ENCODE results near the gene FAM98A. TPM values are rescaled to one million over a fixed set of nuclear protein-coding genes. Genes with fewer than 3 reads are reported as not detected.
A peak's percentile ranks its signal among the peaks of the same experiment; 100 is the strongest.

FAM98A gene
- polyA plus RNA-seq, 1 donor from 2014 or later: 14.5 TPM

- Histone ChIP-seq H3K9ac (ENCODE audit: low read length) (no peak overlapping the region), H3K9me2 (ENCODE audit: insufficient read depth, low read length) (no peaks in the 10 kb centered on the region), H3K9me3 (ENCODE audit: low read length) (no peaks in the 10 kb centered on the region), H3K79me2 (replicated peaks; ENCODE audit: insufficient read depth, low read length) (no peaks in the 10 kb centered on the region), H3F3A (ENCODE audit: insufficient read depth, low read length, poor library complexity, severe bottlenecking) (no peaks in the 10 kb centered on the region), H3K36me3 (ENCODE audit: insufficient read depth, low read length) (no peaks in the 10 kb centered on the region), H3K27me3 (ENCODE audit: insufficient read depth, low read depth, low read length) (no peaks in the 10 kb centered on the region), H3K4me2 (ENCODE audit: low read length) (no peak overlapping the region), H3K27ac (ENCODE audit: low read length) (no peak overlapping the region), H2AFZ (ENCODE audit: low read depth, low read length) (no peak overlapping the region), H3K4me3 (ENCODE audit: low read length) (no peak overlapping the region), H4K20me1 (ENCODE audit: insufficient read depth) (no peaks in the 10 kb centered on the region)
- no peak for TF ChIP-seq POLR2AphosphoS5 (IDR thresholded peaks at IDR 0.05)
- no peak for TF ChIP-seq RAD21 (conservative IDR thresholded peaks at IDR 0.05)
- no peak for TF ChIP-seq EZH2 (IDR thresholded peaks at IDR 0.05; ENCODE audit: borderline replicate concordance, insufficient read depth, low read length, poor library complexity, severe bottlenecking)
- no peak for TF ChIP-seq SMC3 (conservative IDR thresholded peaks at IDR 0.05; ENCODE audit: poor library complexity)
- TF ChIP-seq, protein P1, sequence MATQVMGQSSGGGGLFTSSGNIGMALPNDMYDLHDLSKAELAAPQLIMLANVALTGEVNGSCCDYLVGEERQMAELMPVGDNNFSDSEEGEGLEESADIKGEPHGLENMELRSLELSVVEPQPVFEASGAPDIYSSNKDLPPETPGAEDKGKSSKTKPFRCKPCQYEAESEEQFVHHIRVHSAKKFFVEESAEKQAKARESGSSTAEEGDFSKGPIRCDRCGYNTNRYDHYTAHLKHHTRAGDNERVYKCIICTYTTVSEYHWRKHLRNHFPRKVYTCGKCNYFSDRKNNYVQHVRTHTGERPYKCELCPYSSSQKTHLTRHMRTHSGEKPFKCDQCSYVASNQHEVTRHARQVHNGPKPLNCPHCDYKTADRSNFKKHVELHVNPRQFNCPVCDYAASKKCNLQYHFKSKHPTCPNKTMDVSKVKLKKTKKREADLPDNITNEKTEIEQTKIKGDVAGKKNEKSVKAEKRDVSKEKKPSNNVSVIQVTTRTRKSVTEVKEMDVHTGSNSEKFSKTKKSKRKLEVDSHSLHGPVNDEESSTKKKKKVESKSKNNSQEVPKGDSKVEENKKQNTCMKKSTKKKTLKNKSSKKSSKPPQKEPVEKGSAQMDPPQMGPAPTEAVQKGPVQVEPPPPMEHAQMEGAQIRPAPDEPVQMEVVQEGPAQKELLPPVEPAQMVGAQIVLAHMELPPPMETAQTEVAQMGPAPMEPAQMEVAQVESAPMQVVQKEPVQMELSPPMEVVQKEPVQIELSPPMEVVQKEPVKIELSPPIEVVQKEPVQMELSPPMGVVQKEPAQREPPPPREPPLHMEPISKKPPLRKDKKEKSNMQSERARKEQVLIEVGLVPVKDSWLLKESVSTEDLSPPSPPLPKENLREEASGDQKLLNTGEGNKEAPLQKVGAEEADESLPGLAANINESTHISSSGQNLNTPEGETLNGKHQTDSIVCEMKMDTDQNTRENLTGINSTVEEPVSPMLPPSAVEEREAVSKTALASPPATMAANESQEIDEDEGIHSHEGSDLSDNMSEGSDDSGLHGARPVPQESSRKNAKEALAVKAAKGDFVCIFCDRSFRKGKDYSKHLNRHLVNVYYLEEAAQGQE (IDR thresholded peaks at IDR 0.05; ENCODE audit: borderline replicate concordance): no peak
- no peak for TF ChIP-seq EP300 (conservative IDR thresholded peaks at IDR 0.05; ENCODE audit: poor library complexity, severe bottlenecking)
- TF ChIP-seq TAF1 (IDR thresholded peaks at IDR 0.05; ENCODE audit: low read depth): no peak
- no peak for TF ChIP-seq CTCF (IDR thresholded peaks at IDR 0.05; ENCODE audit: poor library complexity, severe bottlenecking)
- TF ChIP-seq MXI1 (conservative IDR thresholded peaks at IDR 0.05; ENCODE audit: poor library complexity, severe bottlenecking): no peak
Measured at GRCh38 chr2:33634261-33634910, 35.3 kb upstream of the FAM98A start.

DNA sequence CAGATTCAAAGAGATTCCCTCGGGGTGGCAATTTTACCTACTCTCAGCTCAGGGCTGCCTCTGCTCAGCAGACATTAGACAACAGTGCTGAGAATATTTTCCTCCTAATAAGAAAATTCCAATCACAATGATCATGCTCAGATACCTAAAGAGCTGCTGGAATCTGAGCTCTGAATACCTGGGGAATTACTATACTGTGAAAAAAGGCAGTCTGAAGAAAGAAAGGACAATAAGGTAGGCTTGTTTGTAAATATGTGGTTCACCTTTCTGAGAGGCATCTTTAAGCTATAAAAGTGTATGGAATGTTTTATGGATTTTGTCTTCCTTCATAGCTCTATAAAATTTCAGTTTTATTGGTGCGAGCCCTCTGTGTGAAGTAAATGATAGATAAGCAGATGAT lies 34.2 kb upstream of the FAM98A start:
- H3K4me2 ChIP-seq (ENCODE audit: low read length): no peak overlapping the region
- H3F3A ChIP-seq (ENCODE audit: insufficient read depth, low read length, poor library complexity, severe bottlenecking): no peaks in the 10 kb centered on the region
- H3K27ac ChIP-seq (ENCODE audit: low read length): peak overlapping the region; percentile 13
- H3K9me3 ChIP-seq (ENCODE audit: low read length): no peaks in the 10 kb centered on the region
- no peaks in the 10 kb centered on the region for H3K36me3 ChIP-seq (ENCODE audit: insufficient read depth, low read length)
- no peak overlapping the region for H3K4me3 ChIP-seq (ENCODE audit: low read length)
- H3K79me2 ChIP-seq (replicated peaks; ENCODE audit: insufficient read depth, low read length): no peaks in the 10 kb centered on the region
- H2AFZ ChIP-seq (ENCODE audit: low read depth, low read length): no peak overlapping the region
- no peak overlapping the region for H3K9ac ChIP-seq (ENCODE audit: low read length)
- no peaks in the 10 kb centered on the region for H3K9me2 ChIP-seq (ENCODE audit: insufficient read depth, low read length)
- no peak for TF ChIP-seq POLR2AphosphoS5 (IDR thresholded peaks at IDR 0.05)
- H3K27me3 ChIP-seq (ENCODE audit: insufficient read depth, low read depth, low read length): no peaks in the 10 kb centered on the region
- no peaks in the 10 kb centered on the region for H4K20me1 ChIP-seq (ENCODE audit: insufficient read depth)
